ENCODE data around the gene MGP.

Gene MGP

GRCh38 chr12:14854586-14855183 lies 31.0 kb downstream of the MGP start:
- no peak for DNase-seq

- DNase-seq: no peak
Measured at GRCh38 chr12:14853961-14854360, 31.7 kb downstream of the MGP start.

DNA sequence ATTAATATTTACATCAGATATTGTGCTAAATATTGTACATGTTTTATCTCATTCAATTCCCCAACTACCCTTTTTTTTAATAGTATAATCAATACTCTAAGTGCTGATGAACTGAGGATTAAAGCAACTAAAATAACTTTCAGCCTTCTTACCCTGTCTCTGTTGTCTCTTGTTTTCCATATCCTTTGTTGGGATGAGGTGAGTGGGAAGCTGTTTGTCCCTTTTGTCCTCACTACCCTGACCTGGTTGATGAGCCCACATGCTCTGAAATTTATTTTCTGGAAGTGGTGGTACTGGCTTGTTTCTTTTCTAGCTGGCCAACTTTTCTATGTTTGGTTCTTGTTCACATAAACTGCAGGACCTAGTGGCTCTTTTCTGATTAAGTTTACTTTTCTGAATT lies 32.8 kb downstream of the MGP start:
- no peak for DNase-seq

- DNase-seq: no peak
Measured at GRCh38 chr12:14850929-14851663, 34.6 kb downstream of the MGP start.

- DNase-seq: no peak
Measured at GRCh38 chr12:14849661-14850060, 36.0 kb downstream of the MGP start.

- DNase-seq: no peak
Measured at GRCh38 chr12:14846876-14847580, 38.6 kb downstream of the MGP start.

DNA sequence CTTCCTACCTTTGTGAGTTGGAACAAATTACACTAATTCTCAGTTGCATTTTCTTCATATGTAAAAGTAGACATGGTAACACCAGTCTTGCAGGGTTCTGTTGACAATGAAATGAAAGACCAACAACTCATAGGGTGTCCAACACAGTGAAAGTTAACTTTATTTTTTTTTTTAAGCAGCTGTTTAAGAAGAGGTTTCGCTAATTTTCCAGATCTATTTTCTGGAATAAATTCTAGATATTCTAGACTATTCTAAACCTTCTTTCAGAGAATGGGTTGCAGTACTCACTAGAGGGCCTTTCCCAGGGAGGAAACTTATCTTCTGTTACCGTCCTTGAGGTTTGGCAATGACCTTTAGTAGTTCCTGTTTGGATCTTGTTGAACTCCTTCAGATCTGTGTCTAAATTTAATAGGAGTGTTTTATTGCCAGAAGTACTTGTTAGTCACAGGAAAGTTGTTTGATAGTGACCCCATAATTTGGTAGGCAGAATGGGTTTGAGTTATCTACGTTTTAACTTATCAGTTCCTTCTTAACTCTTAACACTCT lies 39.5 kb downstream of the MGP start:
- no peak for DNase-seq

DNA sequence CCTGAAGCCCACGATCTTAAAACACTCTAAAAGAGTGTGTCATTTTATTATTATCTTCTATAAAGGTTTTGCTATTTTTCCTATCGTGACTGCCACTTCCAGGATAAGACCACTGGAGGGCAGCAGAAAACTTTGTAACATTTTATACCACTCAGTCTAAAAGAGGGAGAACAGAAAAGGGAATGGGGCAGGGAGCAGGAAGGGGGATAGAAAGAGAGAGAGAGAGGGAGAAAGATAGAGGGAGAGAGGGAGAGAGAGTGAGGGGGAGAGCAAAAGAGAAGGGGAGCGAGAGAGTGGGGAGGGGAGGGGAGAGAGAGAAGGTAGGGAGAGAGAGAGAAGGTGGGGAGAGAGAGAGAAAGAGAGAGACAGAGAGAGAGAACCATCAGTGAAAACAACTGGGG lies 40.3 kb downstream of the MGP start:
- DNase-seq: no peak

- DNase-seq: no peak
Measured at GRCh38 chr12:14844401-14844800, 41.3 kb downstream of the MGP start.

DNA sequence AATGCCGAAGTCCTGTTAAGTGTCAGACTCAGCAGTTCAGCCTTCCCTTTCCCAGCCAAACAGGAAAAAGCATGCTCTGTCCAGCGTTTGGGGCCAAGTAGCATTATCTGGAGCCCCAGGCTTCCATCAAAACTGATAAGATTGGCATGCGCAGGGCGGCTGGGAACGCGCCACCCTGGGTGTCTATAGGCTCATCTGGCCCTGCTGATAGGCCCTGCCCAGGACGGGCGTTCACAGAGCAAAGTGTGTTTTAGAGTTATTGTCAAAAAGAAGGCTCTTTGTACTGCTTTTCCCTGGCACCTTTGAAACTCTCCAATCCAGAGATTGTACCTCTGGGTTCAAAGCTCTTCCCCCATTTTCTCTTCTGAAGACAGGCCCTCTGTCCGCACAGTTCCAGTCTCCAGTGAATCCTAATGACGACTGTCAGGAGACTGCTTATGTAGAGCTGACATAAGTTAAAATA lies 42.2 kb downstream of the MGP start, which contains the start of gene ART4:
TSS of gene ART4 (minus strand) at position 102 of the 463 bp plus-strand sequence. CDS start 413 bp downstream, outside the sequence.
- no peak for DNase-seq

- DNase-seq: no peak
Measured at GRCh38 chr12:14842315-14842714, 43.3 kb downstream of the MGP start.

DNA sequence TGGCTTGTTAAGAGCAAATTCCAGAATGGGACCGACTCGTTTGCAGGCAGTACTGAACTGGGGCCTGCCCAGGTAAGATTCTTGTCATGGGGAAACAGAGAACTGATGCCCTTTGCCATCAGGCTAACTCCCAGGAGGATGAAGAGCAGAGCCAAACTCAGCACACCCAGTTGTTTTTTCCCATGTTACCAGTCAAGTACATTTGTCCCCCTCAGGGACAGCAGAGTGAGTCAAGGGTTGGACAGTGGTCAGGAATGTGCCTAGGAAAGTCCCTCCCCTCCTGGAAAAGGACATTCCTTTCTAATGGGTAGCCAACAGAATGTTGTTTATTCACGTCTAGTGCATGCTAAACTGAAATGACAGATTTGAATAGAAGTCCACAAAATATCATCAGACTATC lies 43.9 kb downstream of the MGP start:
- DNase-seq: no peak

DNA sequence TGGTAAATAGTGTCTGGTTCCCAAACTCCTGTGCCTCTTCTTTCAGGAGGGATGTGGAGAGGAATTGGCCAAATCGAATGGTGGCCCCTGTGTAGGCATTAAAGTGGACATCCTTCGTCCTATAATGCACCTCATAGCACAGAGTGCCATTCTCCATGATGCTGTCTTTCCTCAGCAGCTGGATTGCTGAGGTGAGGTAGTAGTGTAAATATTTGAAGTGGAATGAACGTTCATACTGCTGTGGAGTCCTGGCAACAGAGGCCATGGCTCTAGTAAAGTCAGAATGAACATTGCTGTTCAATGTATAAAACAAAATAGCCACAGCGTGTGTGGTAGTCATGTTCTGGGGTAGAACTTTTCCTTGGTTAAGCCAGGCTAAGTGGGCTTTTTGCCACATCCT lies 45.0 kb downstream of the MGP start:
- DNase-seq: no peak

DNA sequence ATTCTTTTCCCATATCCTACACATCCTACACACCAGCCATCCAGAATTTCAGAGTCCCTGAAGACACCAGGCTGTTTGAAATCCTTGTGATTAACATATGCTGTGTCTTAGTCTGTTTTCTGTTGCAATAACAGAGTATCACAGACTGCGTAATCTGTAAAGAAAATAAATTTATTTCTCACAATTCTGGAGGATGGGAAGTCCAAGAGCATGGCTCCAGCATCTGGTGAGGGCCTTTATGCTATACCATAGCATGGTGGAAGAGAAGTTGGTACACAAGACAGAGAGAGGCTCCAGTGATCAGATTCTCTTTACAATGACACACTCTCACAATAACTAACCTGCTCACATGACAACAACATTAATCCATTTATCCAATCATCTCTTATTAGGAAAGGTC lies 46.4 kb downstream of the MGP start:
- no peak for DNase-seq

GRCh38 chr12:14836336-14837210 lies 49.1 kb downstream of the MGP start:
- no peak for DNase-seq

GRCh38 chr12:14834509-14834908 lies 51.1 kb downstream of the MGP start:
- no peak for DNase-seq

DNA sequence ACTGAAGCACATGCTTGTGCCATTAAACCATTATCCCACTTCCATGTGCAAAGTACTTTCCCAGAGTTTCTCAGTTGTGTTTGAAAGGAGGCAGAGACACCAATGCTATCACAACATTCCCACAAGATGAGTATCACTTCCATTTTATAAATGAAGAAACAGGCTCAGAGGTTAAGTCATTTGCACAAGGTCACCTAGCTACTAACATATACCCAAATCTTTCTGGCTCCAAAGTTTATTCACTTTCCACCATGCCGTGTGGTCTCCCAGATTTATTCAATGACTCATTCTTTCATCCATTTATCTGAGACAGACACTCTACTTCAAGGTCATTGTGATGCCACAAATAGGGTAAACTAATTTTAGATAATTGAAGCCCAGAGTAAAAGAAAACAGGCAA lies 51.7 kb downstream of the MGP start:
- no peak for DNase-seq

DNA sequence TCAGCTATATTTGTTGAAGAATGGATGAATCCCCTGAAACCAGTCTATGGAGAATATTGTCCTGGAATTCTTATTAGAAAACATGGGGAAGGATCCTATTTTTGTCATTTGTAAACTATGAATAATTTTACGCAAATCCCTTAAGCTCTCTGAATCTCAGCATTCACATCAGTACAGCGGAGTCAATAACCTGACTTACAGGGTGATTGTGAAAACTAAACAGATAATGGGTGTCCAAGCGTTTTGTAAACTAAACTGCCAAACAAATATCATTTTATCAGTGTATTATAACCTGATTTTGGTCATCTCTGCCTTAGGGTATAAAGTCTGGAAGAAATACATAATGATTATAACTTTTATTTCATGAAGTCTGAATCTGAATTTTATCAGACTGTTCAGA lies 52.3 kb downstream of the MGP start:
- DNase-seq: no peak

All from activated T-cell treated with anti-CD3 and anti-CD28 coated beads, Interleukin-2, amount 50 U/mL, for 1 hour (primary cell).